B cell (primary cell): Measurements from ENCODE around the gene ABHD2. TPM values are rescaled to one million over a fixed set of nuclear protein-coding genes. Genes with fewer than 3 reads are reported as not detected.

Experiments used
- ATAC-seq: fragments of 200-7000 bp; cut with Tn5 transposase; one replicate; pipeline ENCODE4 v1.10.0; 2021; ENCODE audit warnings: low read depth, mild to moderate bottlenecking, moderate number of reproducible peaks, moderate library complexity
- CTCF ChIA-PET: fragments of 350-600 bp; sonication (Branson Sonifier 250); formaldehyde crosslinking; loops from one replicate; lab custom pipeline; 2021; ENCODE audit warnings: antibody characterized with exemption, inconsistent platforms; lab: Charles Lee
- POLR2A ChIA-PET: fragments of 350-600 bp; sonication (Branson Sonifier 250); formaldehyde crosslinking; loops from one replicate; lab custom pipeline; 2021; ENCODE audit warnings: antibody characterized with exemption; lab: Charles Lee
- DNase-seq: peaks from one replicate; pipeline ENCODE4 v3.0.0; 2013
- H2AFZ ChIP-seq: 2 replicates; pipeline ENCODE4 v1.6.1; 2012; ENCODE audit warnings: mild to moderate bottlenecking, low read depth, low read length; ENCODE audit not compliant: insufficient read depth, poor library complexity, severe bottlenecking
- H3K27ac ChIP-seq, 2 donors: 1 replicate in 1 of 2; 2 replicates in 1 of 2; pipeline ENCODE4 v1.5.1; 2012 to 2013; ENCODE audit warnings: low read length in 2 of 2, mild to moderate bottlenecking in 2 of 2, moderate library complexity in 1 of 2
- H3K27me3 ChIP-seq, 4 experiments: fragments of 200-600 bp in 1 of 4; sonication (generic) in 1 of 4; replicated peaks in 1 of 4; 1 replicate in 2 of 4; 2 replicates in 2 of 4; pipeline versions ENCODE4 v1.6.1 to v1.7.0; 2013 to 2016; ENCODE audit warnings: low read length in 3 of 4, mild to moderate bottlenecking in 2 of 4, mixed read lengths in 1 of 4, moderate library complexity in 1 of 4; ENCODE audit not compliant: insufficient read depth in 4 of 4, control insufficient read depth in 3 of 4; ENCODE audit errors: control extremely low read depth in 1 of 4
- H3K36me3 ChIP-seq, 2 experiments: replicated peaks in 1 of 2; 1 replicate in 1 of 2; 2 replicates in 1 of 2; pipeline versions ENCODE4 v1.6.1 to v1.7.1; 2013; ENCODE audit warnings: low read length in 1 of 2; ENCODE audit not compliant: insufficient read depth in 2 of 2, control insufficient read depth in 1 of 2; ENCODE audit errors: control extremely low read depth in 1 of 2, extremely low read depth in 1 of 2
- H3K4me1 ChIP-seq, 2 donors: fragments of 200-600 bp in 1 of 2; sonication (generic) in 1 of 2; 1 replicate in 1 of 2; 2 replicates in 1 of 2; pipeline versions ENCODE4 v1.5.1 to v1.6.1; 2013 to 2017; ENCODE audit warnings: low read length in 2 of 2; ENCODE audit not compliant: control insufficient read depth in 2 of 2, insufficient read depth in 2 of 2
- H3K4me2 ChIP-seq: replicated peaks from 2 replicates; pipeline ENCODE3; 2012; ENCODE audit warnings: mild to moderate bottlenecking, low read depth, low read length; ENCODE audit not compliant: poor library complexity, severe bottlenecking
- H3K4me3 ChIP-seq, 5 experiments: fragments of 200-600 bp in 1 of 5; sonication (generic) in 1 of 5; 1 replicate in 3 of 5; 2 replicates in 2 of 5; pipeline versions ENCODE4 v1.5.1 to v1.7.0; 2011 to 2016; ENCODE audit warnings: low read length in 4 of 5, mild to moderate bottlenecking in 4 of 5, low read depth in 2 of 5, control low read depth in 1 of 5, moderate library complexity in 1 of 5; ENCODE audit not compliant: insufficient read depth in 1 of 5; ENCODE audit errors: control extremely low read depth in 1 of 5, extremely low read depth in 1 of 5
- H3K79me2 ChIP-seq: fragments of 200-600 bp; sonication (generic); one replicate; pipeline ENCODE4 v1.6.0; 2016; ENCODE audit warnings: low read length; ENCODE audit not compliant: control insufficient read depth, insufficient read depth
- H3K9ac ChIP-seq: fragments of 200-600 bp; sonication (generic); 2 replicates; pipeline ENCODE4 v1.6.1; 2017; ENCODE audit warnings: mild to moderate bottlenecking, low read length, moderate library complexity
- H3K9me3 ChIP-seq, 3 donors: one replicate each; pipeline versions ENCODE4 v1.6.1 to v1.7.1; 2013; ENCODE audit warnings: low read length in 2 of 3; ENCODE audit not compliant: control insufficient read depth in 2 of 3, insufficient read depth in 1 of 3; ENCODE audit errors: control extremely low read depth in 1 of 3
- H4K20me1 ChIP-seq: 2 replicates; pipeline ENCODE4 v1.6.0; 2012; ENCODE audit warnings: mild to moderate bottlenecking, low read length; ENCODE audit not compliant: insufficient read depth, control insufficient read depth, poor library complexity, severe bottlenecking
- H3K27ac Mint-ChIP-seq: one replicate; pipeline ENCODE4 v1.8.0; 2021; ENCODE audit warnings: mixed read lengths
- H3K27me3 Mint-ChIP-seq: one replicate; pipeline ENCODE4 v1.8.0; 2021; ENCODE audit warnings: mixed read lengths
- H3K4me1 Mint-ChIP-seq: one replicate; pipeline ENCODE4 v1.8.0; 2021; ENCODE audit warnings: mixed read lengths
- H3K4me3 Mint-ChIP-seq: one replicate; pipeline ENCODE4 v1.8.0; 2021; ENCODE audit warnings: mixed read lengths
- H3K9me3 Mint-ChIP-seq: one replicate; pipeline ENCODE4 v1.8.0; 2022; ENCODE audit warnings: mixed read lengths; ENCODE audit not compliant: insufficient read depth
- CTCF ChIP-seq: fragments of 200-600 bp; IDR thresholded peaks from one replicate; pipeline ENCODE4 v1.8.0; 2022; ENCODE audit warnings: antibody characterized with exemption, mild to moderate bottlenecking
- EZH2 ChIP-seq: IDR thresholded peaks from 2 replicates; pipeline ENCODE4 v1.6.1; 2012; ENCODE audit warnings: borderline replicate concordance, low read depth, mild to moderate bottlenecking, moderate library complexity, low read length; ENCODE audit not compliant: insufficient read depth, poor library complexity, severe bottlenecking
- WGBS: methylation state at CpG from one replicate; pipeline ENCODE4 v1.1.5; 2013; ENCODE audit warnings: missing lambda C conversion rate; ENCODE audit not compliant: insufficient coverage; 5-methylcytosine and 5-hydroxymethylcytosine counted together
- intact Hi-C: fragments of 100-400 bp; cut with micrococcal nuclease; formaldehyde crosslinking; loops from one replicate; pipeline ENCODE4 v1.10.0; 2022
- polyA plus RNA-seq: library from polyadenylated mRNA; depleted of rRNA; stranded (reverse); fragments of >200 nt; gene quantifications from 2 replicates; pipeline ENCODE4 v1.2.3, GENCODE V29; 2012
- total RNA-seq, 2 donors: library from RNA; stranded (reverse); fragments of 120-200 nt in 1 of 2; gene quantifications; 1 replicate in 1 of 2; 2 replicates in 1 of 2; pipeline versions ENCODE4 v1.2.3 to v1.2.4, GENCODE V29; 2013 to 2022

Gene ABHD2
- total and polyA plus RNA-seq, 2 donors (not counting 1 experiment from before 2014, with no cell fraction given), result 7.1 to 45.8 TPM

DNA sequence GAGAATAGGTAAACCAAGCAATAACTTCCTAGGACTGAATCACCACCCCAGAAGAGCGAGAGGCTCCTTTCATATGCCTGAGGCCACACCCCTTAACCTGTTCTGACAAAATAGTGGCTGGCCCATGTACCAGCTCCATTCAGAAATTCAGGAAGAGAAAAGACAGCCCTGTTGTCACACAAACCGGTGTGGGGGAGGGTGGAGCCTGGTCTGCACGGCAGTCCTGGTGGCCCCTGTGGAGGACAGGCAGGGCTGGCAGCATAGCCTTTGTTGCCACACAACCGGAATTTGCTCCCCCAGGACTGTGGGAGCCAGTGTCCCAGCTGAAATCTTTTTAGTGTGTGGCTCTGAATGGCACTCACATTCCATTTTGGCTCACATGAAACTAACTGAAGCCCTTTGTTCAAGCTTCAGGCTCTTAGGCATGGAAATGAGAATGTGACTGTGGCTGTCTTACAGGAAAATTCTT, 109.3 kb downstream of the ABHD2 start:
- Mint-ChIP-seq H3K9me3 (no peaks in the 10 kb centered on the region), H3K4me1 (no peaks in the 10 kb centered on the region), H3K4me3 (no peak overlapping the region), H3K27ac (no peak overlapping the region), H3K27me3 (no peaks in the 10 kb centered on the region)
- H3K4me2 ChIP-seq, result no peak overlapping the region
- ChIA-PET POLR2A (no interaction called here), CTCF (interaction anchor here (5.7 kb wide), 1 partner anchor 10 kb away, joined by 38 read pairs; no protein-coding TSS in a partner anchor)
- no peaks in the 10 kb centered on the region for H3K4me1 ChIP-seq
- H3K27ac ChIP-seq, result no peak overlapping the region
- no peak for TF ChIP-seq CTCF
- TF ChIP-seq EZH2, result no peak
- no peaks in the 10 kb centered on the region for H3K79me2 ChIP-seq
- H2AFZ ChIP-seq, result no peak overlapping the region
- H3K4me3 ChIP-seq, result no peak overlapping the region
- intact Hi-C loops, result no loop called here
- ATAC-seq, result no peak
- no peaks in the 10 kb centered on the region for H4K20me1 ChIP-seq
- H3K9ac ChIP-seq, result no peak overlapping the region
- 86% methylated on average over 2 of the region's 4 CpGs for WGBS
- no peaks in the 10 kb centered on the region for H3K27me3 ChIP-seq
- H3K36me3 ChIP-seq, result peaks cover 2 to 35% of the 10 kb centered on the region in 2 experiments
- DNase-seq, result no peak
- H3K9me3 ChIP-seq, result no peaks in the 10 kb centered on the region

GRCh38 chr15:89198196-89198595, 109.9 kb downstream of the ABHD2 start:
- Histone ChIP-seq H3K4me2 (no peak overlapping the region), H3K79me2 (no peaks in the 10 kb centered on the region), H2AFZ (no peak overlapping the region), H3K36me3 (peaks cover 2 to 29% of the 10 kb centered on the region in 2 experiments), H3K27me3 (no peaks in the 10 kb centered on the region), H3K9me3 (no peaks in the 10 kb centered on the region), H4K20me1 (no peaks in the 10 kb centered on the region), H3K9ac (no peak overlapping the region), H3K4me3 (no peak overlapping the region), H3K4me1 (no peaks in the 10 kb centered on the region), H3K27ac (no peak overlapping the region)
- ChIA-PET POLR2A (no interaction called here), CTCF (interaction anchor here (5.7 kb wide), 1 partner anchor 9 kb away, joined by 38 read pairs; no protein-coding TSS in a partner anchor)
- ATAC-seq (no peak), DNase-seq (no peak)
- WGBS, result no CpG with 5 or more reads among the region's 2 CpGs
- Mint-ChIP-seq H3K27me3 (no peaks in the 10 kb centered on the region), H3K4me1 (no peaks in the 10 kb centered on the region), H3K4me3 (no peak overlapping the region), H3K27ac (no peak overlapping the region), H3K9me3 (no peaks in the 10 kb centered on the region)
- TF ChIP-seq CTCF (no peak), EZH2 (no peak)
- intact Hi-C loops, result no loop called here
